Activated naive CD4-positive, alpha-beta T cell treated with anti-CD3 and anti-CD28 coated beads, Interleukin-2, amount 50 U/mL, for 24 hours (primary cell): ENCODE data around the gene AKAP12.
A peak's percentile ranks its signal among the peaks of the same experiment; 100 is the strongest.
"Not testable (repeated sequence)": the region's sequence is repeated elsewhere in the genome, so short reads cannot be mapped to it uniquely, and the experiment has no call there.

Experiments used
- H3K27ac Mint-ChIP-seq: one replicate; pipeline ENCODE4 v1.8.0; 2021; ENCODE audit warnings: mild to moderate bottlenecking, mixed read lengths
- H3K27me3 Mint-ChIP-seq: one replicate; pipeline ENCODE4 v1.8.0; 2021; ENCODE audit warnings: mixed read lengths
- H3K36me3 Mint-ChIP-seq: one replicate; pipeline ENCODE4 v1.8.0; 2021; ENCODE audit warnings: mixed read lengths
- H3K4me1 Mint-ChIP-seq: one replicate; pipeline ENCODE4 v1.8.0; 2021; ENCODE audit warnings: mixed read lengths
- H3K4me3 Mint-ChIP-seq: one replicate; pipeline ENCODE4 v1.8.0; 2021; ENCODE audit warnings: mild to moderate bottlenecking, mixed read lengths
- H3K9me3 Mint-ChIP-seq: one replicate; pipeline ENCODE4 v1.8.0; 2021; ENCODE audit warnings: mixed read lengths

AKAP12 gene

DNA sequence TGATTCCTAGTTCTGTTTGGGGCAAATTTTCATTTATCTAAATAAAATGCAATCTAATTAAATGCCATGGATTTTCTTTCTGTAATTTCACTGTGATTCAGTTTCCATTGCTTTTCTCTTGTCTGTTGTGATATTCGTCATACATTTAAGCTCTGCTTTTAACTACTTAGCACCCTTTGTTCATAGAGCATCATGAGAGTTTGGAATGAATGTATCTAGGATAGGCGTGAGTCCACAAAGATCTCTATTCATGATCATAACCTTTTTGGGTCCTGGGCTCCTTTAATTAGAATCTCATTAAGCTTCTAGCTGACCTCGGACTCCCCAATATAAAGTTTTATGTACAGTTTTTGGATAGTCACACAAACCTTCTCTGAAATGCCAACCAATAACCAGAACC lies 118.7 kb downstream of the AKAP12 start:
- H3K9me3 Mint-ChIP-seq = no peaks in the 10 kb centered on the region
- no peaks in the 10 kb centered on the region for H3K27me3 Mint-ChIP-seq
- peaks cover 7% of the 10 kb centered on the region for H3K36me3 Mint-ChIP-seq
- H3K27ac Mint-ChIP-seq = no peak overlapping the region
- peaks cover 12% of the 10 kb centered on the region for H3K4me1 Mint-ChIP-seq
- no peak overlapping the region for H3K4me3 Mint-ChIP-seq

DNA sequence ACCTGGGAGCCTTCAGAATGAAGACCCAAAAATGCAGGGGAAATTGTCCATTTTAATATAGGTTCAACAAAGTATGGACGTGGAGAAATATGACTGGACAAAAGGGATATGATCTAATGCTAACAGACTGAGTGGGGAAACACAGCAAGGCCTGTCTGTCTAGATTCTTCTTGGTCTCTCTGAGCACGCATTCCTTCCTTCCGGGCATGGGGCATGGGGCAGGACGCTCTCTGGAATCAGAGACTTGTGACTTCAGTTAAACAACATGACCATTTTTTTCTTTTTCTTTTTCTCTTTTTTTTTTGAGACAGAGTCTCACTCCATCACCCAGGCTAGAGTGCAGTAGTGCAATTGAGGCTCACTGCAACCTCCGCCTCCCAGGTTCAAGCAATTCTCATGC lies 119.7 kb downstream of the AKAP12 start:
- H3K27ac Mint-ChIP-seq = no peak overlapping the region
- peaks cover 12% of the 10 kb centered on the region for H3K4me1 Mint-ChIP-seq
- H3K27me3 Mint-ChIP-seq = no peaks in the 10 kb centered on the region
- H3K9me3 Mint-ChIP-seq = no peaks in the 10 kb centered on the region
- H3K36me3 Mint-ChIP-seq = peaks cover 7% of the 10 kb centered on the region
- no peak overlapping the region for H3K4me3 Mint-ChIP-seq

DNA sequence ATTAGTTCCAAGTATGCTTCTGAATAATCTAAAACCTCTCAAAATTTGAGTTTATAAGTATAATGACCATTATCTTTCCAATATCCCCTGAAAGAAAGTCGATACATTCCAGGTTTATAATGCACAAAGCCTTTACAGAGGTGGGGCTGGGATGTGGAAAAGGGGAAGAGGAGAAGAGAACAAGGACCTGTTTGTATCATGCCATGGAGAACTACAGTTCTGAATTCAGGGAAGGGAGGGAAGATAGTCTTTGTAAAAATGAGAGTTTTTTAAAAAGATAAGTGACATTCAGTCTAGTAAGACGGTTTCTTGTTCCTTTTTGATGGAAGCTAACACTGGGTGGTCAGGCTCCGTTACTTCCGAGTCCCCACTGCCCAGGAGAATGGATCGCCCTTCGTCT lies 125.5 kb downstream of the AKAP12 start:
- H3K4me1 Mint-ChIP-seq = no peaks in the 10 kb centered on the region
- H3K36me3 Mint-ChIP-seq = peaks cover 16% of the 10 kb centered on the region
- no peak overlapping the region for H3K27ac Mint-ChIP-seq
- no peak overlapping the region for H3K4me3 Mint-ChIP-seq
- H3K9me3 Mint-ChIP-seq = no peaks in the 10 kb centered on the region
- no peaks in the 10 kb centered on the region for H3K27me3 Mint-ChIP-seq

DNA sequence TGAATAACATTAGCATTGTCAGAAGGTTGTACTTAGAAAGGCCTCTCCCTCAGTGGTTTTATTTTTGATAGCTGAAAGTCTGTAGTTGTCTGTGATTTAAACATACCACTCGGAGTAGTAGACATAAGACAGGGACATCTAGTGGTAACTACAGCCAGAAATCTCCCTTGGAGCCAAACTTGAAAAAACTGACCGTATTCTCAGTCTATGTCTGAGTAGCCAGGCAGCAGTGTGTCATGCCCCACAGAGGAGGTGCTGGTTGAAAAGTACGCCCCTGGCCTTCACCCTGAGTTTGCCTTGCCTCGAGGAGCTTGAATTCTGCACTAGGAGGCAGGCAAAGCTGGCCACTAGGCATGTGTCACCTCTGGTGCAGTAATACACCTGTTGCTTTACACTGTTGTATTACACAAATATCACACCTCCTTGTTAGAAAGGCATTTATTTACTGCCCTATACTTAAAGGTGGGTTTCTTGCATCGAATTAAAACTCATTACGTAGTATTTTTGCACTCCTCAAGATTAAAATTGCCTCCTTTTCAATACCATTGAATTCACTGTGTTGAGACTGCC lies 130.8 kb downstream of the AKAP12 start:
- peaks cover 22% of the 10 kb centered on the region for H3K36me3 Mint-ChIP-seq
- no peaks in the 10 kb centered on the region for H3K27me3 Mint-ChIP-seq
- peaks cover 42% of the 10 kb centered on the region for H3K4me1 Mint-ChIP-seq
- H3K27ac Mint-ChIP-seq = no peak overlapping the region
- H3K9me3 Mint-ChIP-seq = no peaks in the 10 kb centered on the region
- H3K4me3 Mint-ChIP-seq = no peak overlapping the region

DNA sequence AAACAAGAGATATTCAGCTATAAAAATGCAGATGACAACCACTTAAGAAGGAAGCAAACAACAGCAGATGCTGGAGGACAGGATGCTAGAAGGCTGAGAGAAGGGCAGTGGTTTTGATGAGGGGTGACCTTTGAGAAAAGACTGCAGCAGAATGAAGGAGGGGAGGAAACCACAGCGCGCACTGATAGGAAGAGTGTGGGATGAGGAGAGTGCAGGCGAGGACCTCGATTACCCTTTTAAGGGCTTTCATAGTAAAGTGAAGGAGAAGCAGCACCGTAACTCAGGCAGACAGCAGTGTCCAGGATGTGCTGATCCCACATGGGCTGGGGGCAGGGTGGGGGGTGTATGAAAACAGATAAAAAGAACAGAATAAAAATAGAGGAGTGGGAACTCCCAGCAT lies 132.4 kb downstream of the AKAP12 start:
- Mint-ChIP-seq H3K36me3 (peaks cover 17% of the 10 kb centered on the region), H3K27me3 (no peaks in the 10 kb centered on the region), H3K4me3 (peak overlapping the region; percentile 65), H3K27ac (peak overlapping the region; percentile 88), H3K9me3 (no peaks in the 10 kb centered on the region), H3K4me1 (peaks cover 57% of the 10 kb centered on the region)

DNA sequence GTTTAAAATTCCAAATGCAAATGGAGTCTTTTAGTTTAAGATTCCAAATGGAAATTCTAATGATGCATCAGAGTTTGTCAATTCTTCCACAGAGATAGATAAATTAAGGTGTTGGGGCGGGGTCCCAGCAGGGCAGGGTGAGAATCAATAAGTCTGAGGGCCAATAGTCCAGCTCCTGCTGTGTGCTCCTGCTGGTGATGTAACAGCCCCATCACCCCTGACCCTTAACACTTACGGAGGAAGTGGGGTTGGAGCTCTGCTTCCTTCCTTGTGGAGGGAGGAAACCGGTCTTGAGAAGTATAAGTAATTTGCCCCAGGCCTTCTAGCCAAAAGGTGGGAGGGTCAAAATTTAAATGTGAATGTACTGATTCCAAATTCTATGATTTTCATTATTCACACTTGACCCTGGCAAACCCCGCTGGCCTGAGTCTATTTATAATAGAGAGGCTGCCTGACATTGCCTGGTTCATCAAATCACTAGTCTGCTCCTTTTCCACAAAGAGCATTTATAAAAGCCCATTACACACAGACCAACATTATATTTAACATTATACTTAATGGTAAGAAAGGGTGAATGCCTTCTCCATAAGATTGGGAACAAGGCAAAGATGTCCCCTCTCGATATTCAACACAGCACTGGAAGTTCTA lies 134.4 kb downstream of the AKAP12 start:
- Mint-ChIP-seq H3K4me3 (peak overlapping the region; percentile 75), H3K27ac (peak overlapping the region; percentile 17), H3K4me1 (peaks cover 70% of the 10 kb centered on the region)

DNA sequence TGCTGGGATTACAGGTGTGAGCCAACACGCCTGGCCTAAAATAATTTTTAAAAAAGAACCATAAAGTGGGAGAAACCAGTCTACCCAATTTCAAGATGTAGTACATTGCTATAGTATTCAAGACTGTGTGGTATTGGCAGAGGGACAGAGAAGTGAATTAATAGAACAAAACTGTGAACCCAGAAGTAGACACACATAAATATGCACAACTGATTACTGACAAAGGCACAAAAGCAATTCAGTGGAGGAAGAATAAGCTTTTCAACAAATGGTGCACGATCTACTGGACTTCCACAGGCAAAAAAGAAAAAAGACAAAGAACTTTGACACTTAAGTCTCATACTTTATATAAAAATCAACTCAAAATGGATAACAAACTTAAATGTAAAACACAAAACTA lies 136.1 kb downstream of the AKAP12 start:
- Mint-ChIP-seq H3K27ac (peak overlapping the region; percentile 67), H3K9me3 (no peaks in the 10 kb centered on the region), H3K4me1 (peaks cover 86% of the 10 kb centered on the region), H3K4me3 (peak overlapping the region; percentile 37), H3K36me3 (peaks cover 13% of the 10 kb centered on the region), H3K27me3 (no peaks in the 10 kb centered on the region)

More for the DNA sequence above, 134.4 kb downstream of the AKAP12 start:
- H3K9me3 Mint-ChIP-seq = no peaks in the 10 kb centered on the region
- H3K36me3 Mint-ChIP-seq = peaks cover 15% of the 10 kb centered on the region
- no peaks in the 10 kb centered on the region for H3K27me3 Mint-ChIP-seq

DNA sequence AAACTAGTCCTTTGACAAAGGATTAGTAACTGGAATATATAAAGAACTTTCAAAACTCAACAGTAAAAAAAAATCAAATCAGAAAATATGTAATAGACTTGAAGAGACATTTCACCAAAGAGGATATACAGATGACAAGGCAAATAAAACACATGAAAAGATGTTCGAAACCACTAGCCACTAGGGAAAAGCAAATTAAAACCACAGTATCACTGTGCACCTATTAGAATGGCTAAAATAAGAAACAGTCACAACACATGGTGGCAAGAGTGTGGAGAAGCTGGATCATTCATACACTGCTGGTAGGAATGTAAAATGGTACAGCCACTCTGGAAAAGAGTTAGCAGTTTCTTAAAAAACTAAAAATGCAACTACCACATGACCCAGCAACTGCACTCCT lies 136.7 kb downstream of the AKAP12 start:
- H3K9me3 Mint-ChIP-seq = no peaks in the 10 kb centered on the region
- no peaks in the 10 kb centered on the region for H3K27me3 Mint-ChIP-seq
- H3K4me3 Mint-ChIP-seq = peak overlapping the region; percentile 53
- H3K36me3 Mint-ChIP-seq = peaks cover 11% of the 10 kb centered on the region
- H3K27ac Mint-ChIP-seq = peak overlapping the region; percentile 19
- peaks cover 85% of the 10 kb centered on the region for H3K4me1 Mint-ChIP-seq

DNA sequence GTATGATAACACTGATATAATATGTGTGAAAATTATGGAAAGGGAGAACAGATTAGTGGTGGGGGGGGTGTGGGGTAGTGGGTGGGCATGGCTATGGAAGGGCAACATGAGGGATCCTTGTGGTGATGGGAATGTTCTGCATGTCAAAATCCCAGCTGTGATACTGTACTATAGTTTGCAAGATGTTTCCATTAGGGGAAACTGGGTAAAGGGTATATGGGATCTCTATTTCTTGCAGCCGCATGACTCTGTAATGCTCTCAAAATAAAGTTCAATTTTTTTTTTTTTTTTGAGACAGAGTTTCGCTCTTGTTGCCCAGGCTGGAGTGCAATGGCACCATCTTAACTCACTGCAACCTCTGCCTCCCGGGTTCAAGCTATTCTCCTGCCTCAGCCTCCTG lies 137.3 kb downstream of the AKAP12 start:
- no peak overlapping the region for H3K4me3 Mint-ChIP-seq
- H3K27ac Mint-ChIP-seq = no peak overlapping the region
- H3K4me1 Mint-ChIP-seq = peaks cover 82% of the 10 kb centered on the region
- H3K27me3 Mint-ChIP-seq = no peaks in the 10 kb centered on the region
- H3K36me3 Mint-ChIP-seq = peaks cover 4% of the 10 kb centered on the region
- H3K9me3 Mint-ChIP-seq = no peaks in the 10 kb centered on the region

DNA sequence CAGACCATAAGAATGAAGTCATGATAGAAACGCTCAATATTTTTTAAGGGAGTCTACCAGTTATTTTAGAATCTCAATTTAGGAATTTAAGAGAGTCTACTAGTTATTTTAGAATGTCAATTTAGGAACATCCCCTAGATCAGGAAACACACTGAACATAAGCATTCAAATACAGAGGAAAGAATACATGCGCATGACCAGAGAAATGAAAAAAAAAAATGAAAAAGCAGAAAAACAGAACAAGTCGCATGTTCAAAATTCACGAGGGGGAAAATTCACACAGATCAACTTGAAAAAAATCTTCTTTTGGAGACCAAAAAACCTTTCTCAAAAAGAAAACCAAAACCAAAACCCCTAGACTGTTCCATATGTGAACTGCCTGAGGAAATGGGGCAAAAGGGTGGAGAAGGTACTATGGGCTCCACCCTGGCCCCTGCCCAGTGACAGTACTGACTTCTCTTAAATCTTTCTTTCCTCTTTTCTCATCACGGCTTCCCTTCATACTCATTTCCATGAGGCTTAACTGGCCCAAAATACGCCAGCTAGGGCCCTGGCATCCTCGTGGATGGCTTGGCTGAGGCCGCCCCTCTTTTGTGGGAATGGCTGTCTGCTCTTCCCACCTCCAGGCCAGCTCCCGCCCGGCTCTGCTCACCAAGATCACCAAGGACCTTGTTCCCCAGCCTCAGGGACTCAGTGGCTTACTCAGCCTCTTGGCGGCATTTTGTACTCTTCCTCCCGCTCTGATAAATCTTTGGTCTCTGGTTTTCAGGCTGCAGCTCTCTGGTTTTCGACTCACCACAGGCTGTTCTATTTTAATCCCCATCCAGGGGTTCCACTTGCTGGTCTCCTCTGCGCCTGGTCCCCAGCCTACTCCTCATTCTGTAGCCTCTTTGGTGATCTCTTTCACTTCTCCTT lies 140.4 kb downstream of the AKAP12 start:
- Mint-ChIP-seq H3K4me1 (peaks cover 70% of the 10 kb centered on the region), H3K9me3 (no peaks in the 10 kb centered on the region), H3K27ac (peak overlapping the region; percentile 99), H3K36me3 (peaks cover 8% of the 10 kb centered on the region), H3K27me3 (no peaks in the 10 kb centered on the region), H3K4me3 (peak overlapping the region; percentile 92)

DNA sequence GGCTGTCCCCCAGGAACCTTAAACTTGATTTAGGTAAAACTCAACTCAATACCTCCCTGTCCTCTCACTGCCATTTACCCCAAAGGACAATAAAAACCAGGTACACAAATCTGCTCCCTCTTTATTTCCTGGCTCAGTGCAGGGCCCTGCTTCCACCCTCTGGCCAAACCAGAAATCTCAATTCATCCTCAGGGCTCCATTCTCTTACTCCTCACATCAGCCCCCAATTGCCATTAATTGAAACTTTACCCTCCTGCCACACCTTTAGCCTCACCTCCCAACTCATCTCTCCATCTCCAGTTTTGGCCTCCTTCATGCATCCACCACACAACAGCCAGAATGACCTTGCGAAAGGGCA lies 141.1 kb downstream of the AKAP12 start:
- Mint-ChIP-seq H3K27me3 (no peaks in the 10 kb centered on the region), H3K36me3 (peaks cover 8% of the 10 kb centered on the region), H3K27ac (peak overlapping the region; percentile 99), H3K4me1 (peaks cover 70% of the 10 kb centered on the region), H3K4me3 (peak overlapping the region; percentile 92), H3K9me3 (no peaks in the 10 kb centered on the region)

DNA sequence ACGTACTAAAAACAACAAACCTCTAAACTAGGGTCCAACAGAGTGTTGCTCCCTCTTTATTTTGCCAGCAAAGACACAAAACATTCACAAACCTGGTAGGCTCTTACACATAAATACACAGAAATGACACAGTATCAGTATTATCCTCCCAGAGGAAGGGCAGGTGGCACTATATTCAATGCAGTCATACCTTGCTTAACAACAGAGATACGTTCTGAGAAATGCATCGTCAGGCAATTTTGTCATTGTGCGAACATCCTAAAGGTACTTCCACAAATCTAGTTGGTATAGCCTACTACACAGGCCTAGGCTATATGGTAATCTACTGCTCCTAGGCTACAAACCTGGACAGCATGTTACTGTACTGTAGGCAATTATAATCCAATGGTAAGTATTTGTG lies 142.0 kb downstream of the AKAP12 start:
- Mint-ChIP-seq H3K36me3 (peaks cover 7% of the 10 kb centered on the region), H3K4me3 (peak overlapping the region; percentile 20), H3K27me3 (no peaks in the 10 kb centered on the region), H3K4me1 (peaks cover 65% of the 10 kb centered on the region), H3K27ac (peak overlapping the region; percentile 5), H3K9me3 (no peaks in the 10 kb centered on the region)

DNA sequence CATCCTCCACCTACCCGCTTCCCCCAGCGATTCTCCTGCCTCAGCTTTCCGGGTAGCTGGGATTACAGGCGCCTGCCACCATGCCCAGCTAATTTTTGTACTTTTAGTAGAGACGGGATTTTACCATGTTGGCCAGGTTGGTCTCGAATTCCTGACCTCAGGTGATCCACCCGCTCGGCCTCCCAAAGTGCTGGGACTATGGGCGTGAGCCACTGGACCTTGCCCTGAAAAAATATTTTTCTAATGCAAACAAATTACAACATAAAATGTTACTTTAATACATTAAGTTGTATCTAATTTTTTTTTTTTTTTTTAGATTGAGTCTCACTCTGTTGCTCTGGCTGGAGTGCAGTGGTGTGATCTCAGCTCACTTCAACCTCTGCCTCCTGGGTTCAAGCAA lies 142.9 kb downstream of the AKAP12 start:
- not testable (repeated sequence) for H3K27ac Mint-ChIP-seq

DNA sequence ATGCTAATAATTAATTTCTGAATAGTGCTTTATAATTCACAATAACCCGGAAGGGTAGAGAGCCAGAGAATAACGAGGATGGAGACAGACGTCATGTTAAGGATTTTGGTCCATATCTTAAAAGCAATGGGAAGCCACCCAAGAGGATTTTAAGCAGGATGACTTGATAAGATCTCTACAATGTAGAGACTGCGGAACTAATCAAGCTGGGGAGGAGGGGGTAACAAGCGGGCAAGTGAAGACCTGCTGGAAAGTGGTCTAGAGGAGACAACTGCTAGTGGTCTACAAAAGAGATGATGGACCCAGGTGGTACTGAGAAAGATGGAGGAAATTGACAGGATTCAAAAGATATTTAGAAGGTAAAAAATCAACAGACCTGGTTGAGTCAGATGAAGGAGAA lies 144.4 kb downstream of the AKAP12 start:
- Mint-ChIP-seq H3K9me3 (no peaks in the 10 kb centered on the region), H3K36me3 (peaks cover 7% of the 10 kb centered on the region), H3K4me3 (no peak overlapping the region), H3K27me3 (no peaks in the 10 kb centered on the region), H3K4me1 (peaks cover 68% of the 10 kb centered on the region), H3K27ac (peak overlapping the region; percentile 87)

More for the DNA sequence above, 142.9 kb downstream of the AKAP12 start:
- not testable (repeated sequence) for H3K9me3 Mint-ChIP-seq, H3K27me3 Mint-ChIP-seq, H3K4me3 Mint-ChIP-seq, H3K36me3 Mint-ChIP-seq
- peaks cover 68% of the 10 kb centered on the region for H3K4me1 Mint-ChIP-seq

DNA sequence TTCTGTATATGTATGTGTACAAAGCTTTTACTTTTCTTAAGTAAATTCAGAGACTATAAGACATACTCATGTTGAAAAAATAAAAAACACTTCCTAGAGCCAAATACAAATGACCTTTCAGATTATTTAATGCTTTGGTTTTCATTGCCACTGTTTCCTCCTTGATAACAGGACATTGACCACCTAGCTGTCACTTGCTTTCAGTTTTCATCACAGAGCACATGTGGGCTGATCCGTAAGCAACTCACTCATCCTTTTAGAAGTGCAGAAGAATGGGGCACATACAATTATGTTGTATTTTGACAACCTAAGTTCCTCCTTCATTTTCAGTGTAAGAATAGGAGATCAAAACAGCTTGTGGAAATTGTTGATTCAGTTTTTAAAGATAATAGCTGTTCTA lies 145.4 kb downstream of the AKAP12 start:
- Mint-ChIP-seq H3K4me3 (peak overlapping the region; percentile 19), H3K27ac (peak overlapping the region; percentile 63), H3K27me3 (no peaks in the 10 kb centered on the region), H3K36me3 (peaks cover 7% of the 10 kb centered on the region), H3K4me1 (peaks cover 63% of the 10 kb centered on the region), H3K9me3 (no peaks in the 10 kb centered on the region)
